Panc1 (cell line): ENCODE data around the gene DLG2. TPM values are rescaled to one million over a fixed set of nuclear protein-coding genes. Genes with fewer than 3 reads are reported as not detected.

Source experiments
- ATAC-seq: fragments of 200-7000 bp; cut with Tn5 transposase; 2 replicates; pipeline ENCODE4 v1.9.1; 2020; ENCODE audit warnings: mild to moderate bottlenecking, moderate library complexity
- BruUV-seq: library from RNA; stranded (reverse); fragments of 400-500 nt; replicated peaks from 2 replicates; lab custom pipeline; 2021; lab: Mats Ljungman, UMichigan
- CTCF ChIA-PET: fragments of 300-600 bp; sonication (Branson Sonifier 250); formaldehyde crosslinking; loops from one replicate; lab custom pipeline; 2022; ENCODE audit warnings: antibody characterized with exemption; lab: Charles Lee
- POLR2A ChIA-PET: fragments of 300-600 bp; sonication (Branson Sonifier 250); formaldehyde crosslinking; loops from one replicate; lab custom pipeline; 2022; ENCODE audit warnings: antibody characterized with exemption; lab: Charles Lee
- DNase-seq: peaks from one replicate; pipeline ENCODE4 v3.0.0-alpha.2; 2010; ENCODE audit warnings: low read depth, low spot score
- H3K27ac ChIP-seq: 2 replicates; pipeline ENCODE4 v1.5.1; 2011; ENCODE audit warnings: mild to moderate bottlenecking, low read length, inconsistent platforms
- H3K27me3 ChIP-seq: fragments of 200-500 bp; sonication (Bioruptor generic); 2 replicates; pipeline ENCODE4 v1.6.0; 2014; ENCODE audit warnings: low read length, inconsistent platforms; ENCODE audit not compliant: control insufficient read depth, insufficient read depth
- H3K36me3 ChIP-seq: fragments of 200-500 bp; sonication (Bioruptor generic); 2 replicates; pipeline ENCODE4 v1.5.1; 2014; ENCODE audit warnings: inconsistent platforms, mild to moderate bottlenecking, low read length, moderate library complexity; ENCODE audit not compliant: control insufficient read depth, insufficient read depth
- H3K4me1 ChIP-seq: 2 replicates; pipeline ENCODE4 v1.5.1; 2011; ENCODE audit warnings: inconsistent platforms, mild to moderate bottlenecking, low read length, moderate library complexity; ENCODE audit not compliant: control insufficient read depth, insufficient read depth
- H3K4me3 ChIP-seq, 2 experiments: 2 replicates each; pipeline ENCODE4 v1.5.1; 2011 to 2012; ENCODE audit warnings: low read depth in 2 of 2, low read length in 2 of 2, mild to moderate bottlenecking in 2 of 2, inconsistent platforms in 1 of 2, moderate library complexity in 1 of 2
- H3K9me3 ChIP-seq: fragments of 200-500 bp; sonication (Bioruptor generic); 2 replicates; pipeline ENCODE4 v1.5.1; 2014; ENCODE audit warnings: low read depth, mild to moderate bottlenecking, inconsistent platforms, low read length, moderate library complexity; ENCODE audit not compliant: control insufficient read depth, insufficient read depth
- POLR2AphosphoS5 ChIP-seq: IDR thresholded peaks from 2 replicates; pipeline ENCODE4 v1.6.1; 2012; ENCODE audit warnings: mild to moderate bottlenecking, low read depth, low read length, moderate library complexity
- SIN3A ChIP-seq: IDR thresholded peaks from 2 replicates; pipeline ENCODE4 v1.6.1; 2012; ENCODE audit warnings: low read depth, mild to moderate bottlenecking, low read length, moderate library complexity, borderline replicate concordance; ENCODE audit not compliant: insufficient read depth
- TCF7L2 ChIP-seq: IDR thresholded peaks from 2 replicates; pipeline ENCODE4 v1.6.1; 2011; ENCODE audit warnings: mild to moderate bottlenecking, low read depth, low read length, inconsistent platforms
- in situ Hi-C: cut with HindIII; loops from 2 replicates; pipeline ENCODE4 v1.10.0; 2016; ENCODE audit warnings: low sequenced_read_pairs, low pct_unique_long_range_greater_than_20kb
- intact Hi-C: fragments of 100-400 bp; cut with micrococcal nuclease; formaldehyde crosslinking; loops from one replicate; pipeline ENCODE4 v1.10.0; 2022; ENCODE audit not compliant: unreplicated experiment
- total RNA-seq: library from RNA; stranded (reverse); gene quantifications from one replicate; pipeline ENCODE4 v1.2.1, GENCODE V29; 2021; ENCODE audit not compliant: unreplicated experiment
- TF ChIP-seq, protein P1 (sequence below), 2 experiments: IDR thresholded peaks; 2 replicates each; pipeline ENCODE4 v1.6.1; 2011 to 2012; ENCODE audit warnings: low read depth in 2 of 2, control low read depth in 1 of 2, low read length in 1 of 2, mild to moderate bottlenecking in 1 of 2, moderate library complexity in 1 of 2; ENCODE audit not compliant: insufficient read depth in 1 of 2
- TF ChIP-seq, protein P2 (sequence below): fragments of 450-650 bp; IDR thresholded peaks from 2 replicates; pipeline ENCODE4 v1.5.1; 2017; ENCODE audit warnings: mild to moderate bottlenecking

Gene DLG2
- total RNA-seq, 1 experiment from 2014 or later = 4.2 TPM

GRCh38 chr11:83533166-83533565 lies 2094.0 kb downstream of the DLG2 start:
- no peak for ATAC-seq
- no peak for DNase-seq
- Histone ChIP-seq H3K27me3 (no peaks in the 10 kb centered on the region), H3K4me1 (no peaks in the 10 kb centered on the region), H3K4me3 (no peak overlapping the region), H3K36me3 (no peaks in the 10 kb centered on the region), H3K9me3 (no peaks in the 10 kb centered on the region), H3K27ac (no peak overlapping the region)
- ChIA-PET CTCF (no interaction called here), POLR2A (no interaction called here)
- TF ChIP-seq, protein P1, sequence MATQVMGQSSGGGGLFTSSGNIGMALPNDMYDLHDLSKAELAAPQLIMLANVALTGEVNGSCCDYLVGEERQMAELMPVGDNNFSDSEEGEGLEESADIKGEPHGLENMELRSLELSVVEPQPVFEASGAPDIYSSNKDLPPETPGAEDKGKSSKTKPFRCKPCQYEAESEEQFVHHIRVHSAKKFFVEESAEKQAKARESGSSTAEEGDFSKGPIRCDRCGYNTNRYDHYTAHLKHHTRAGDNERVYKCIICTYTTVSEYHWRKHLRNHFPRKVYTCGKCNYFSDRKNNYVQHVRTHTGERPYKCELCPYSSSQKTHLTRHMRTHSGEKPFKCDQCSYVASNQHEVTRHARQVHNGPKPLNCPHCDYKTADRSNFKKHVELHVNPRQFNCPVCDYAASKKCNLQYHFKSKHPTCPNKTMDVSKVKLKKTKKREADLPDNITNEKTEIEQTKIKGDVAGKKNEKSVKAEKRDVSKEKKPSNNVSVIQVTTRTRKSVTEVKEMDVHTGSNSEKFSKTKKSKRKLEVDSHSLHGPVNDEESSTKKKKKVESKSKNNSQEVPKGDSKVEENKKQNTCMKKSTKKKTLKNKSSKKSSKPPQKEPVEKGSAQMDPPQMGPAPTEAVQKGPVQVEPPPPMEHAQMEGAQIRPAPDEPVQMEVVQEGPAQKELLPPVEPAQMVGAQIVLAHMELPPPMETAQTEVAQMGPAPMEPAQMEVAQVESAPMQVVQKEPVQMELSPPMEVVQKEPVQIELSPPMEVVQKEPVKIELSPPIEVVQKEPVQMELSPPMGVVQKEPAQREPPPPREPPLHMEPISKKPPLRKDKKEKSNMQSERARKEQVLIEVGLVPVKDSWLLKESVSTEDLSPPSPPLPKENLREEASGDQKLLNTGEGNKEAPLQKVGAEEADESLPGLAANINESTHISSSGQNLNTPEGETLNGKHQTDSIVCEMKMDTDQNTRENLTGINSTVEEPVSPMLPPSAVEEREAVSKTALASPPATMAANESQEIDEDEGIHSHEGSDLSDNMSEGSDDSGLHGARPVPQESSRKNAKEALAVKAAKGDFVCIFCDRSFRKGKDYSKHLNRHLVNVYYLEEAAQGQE (IDR thresholded peaks at IDR 0.05; ENCODE audit: insufficient read depth in 1 of 2, low read depth in 2 of 2, low read length in 1 of 2) = no peak
- TF ChIP-seq, protein P2, sequence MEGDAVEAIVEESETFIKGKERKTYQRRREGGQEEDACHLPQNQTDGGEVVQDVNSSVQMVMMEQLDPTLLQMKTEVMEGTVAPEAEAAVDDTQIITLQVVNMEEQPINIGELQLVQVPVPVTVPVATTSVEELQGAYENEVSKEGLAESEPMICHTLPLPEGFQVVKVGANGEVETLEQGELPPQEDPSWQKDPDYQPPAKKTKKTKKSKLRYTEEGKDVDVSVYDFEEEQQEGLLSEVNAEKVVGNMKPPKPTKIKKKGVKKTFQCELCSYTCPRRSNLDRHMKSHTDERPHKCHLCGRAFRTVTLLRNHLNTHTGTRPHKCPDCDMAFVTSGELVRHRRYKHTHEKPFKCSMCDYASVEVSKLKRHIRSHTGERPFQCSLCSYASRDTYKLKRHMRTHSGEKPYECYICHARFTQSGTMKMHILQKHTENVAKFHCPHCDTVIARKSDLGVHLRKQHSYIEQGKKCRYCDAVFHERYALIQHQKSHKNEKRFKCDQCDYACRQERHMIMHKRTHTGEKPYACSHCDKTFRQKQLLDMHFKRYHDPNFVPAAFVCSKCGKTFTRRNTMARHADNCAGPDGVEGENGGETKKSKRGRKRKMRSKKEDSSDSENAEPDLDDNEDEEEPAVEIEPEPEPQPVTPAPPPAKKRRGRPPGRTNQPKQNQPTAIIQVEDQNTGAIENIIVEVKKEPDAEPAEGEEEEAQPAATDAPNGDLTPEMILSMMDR = no peak
- TF ChIP-seq TCF7L2 (no peak), SIN3A (no peak), POLR2AphosphoS5 (no peak)
- BruUV-seq = no TSS peak
- in situ Hi-C loops = no loop called here
- intact Hi-C loops = no loop called here

DNA sequence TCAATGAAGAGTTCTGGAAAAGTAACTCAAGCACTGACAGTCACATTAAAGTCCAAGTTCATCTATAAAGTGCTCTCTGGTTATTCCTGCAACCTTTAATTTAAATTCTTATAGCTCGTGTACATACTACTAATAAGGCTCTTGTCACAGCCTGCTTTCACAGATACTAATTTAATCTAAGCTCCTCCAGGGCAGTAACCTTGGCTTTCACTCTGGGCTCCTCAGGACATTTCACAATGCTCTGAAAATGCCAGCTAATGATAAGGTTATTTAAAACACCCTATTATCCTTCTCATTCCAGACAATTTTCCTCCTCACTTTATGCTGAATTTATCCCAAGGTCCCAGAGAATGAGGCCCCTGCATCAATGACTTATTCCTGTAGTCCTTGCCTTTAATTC lies 2098.3 kb downstream of the DLG2 start:
- no peaks in the 10 kb centered on the region for H3K9me3 ChIP-seq
- no peak for ATAC-seq
- no peak overlapping the region for H3K4me3 ChIP-seq
- peaks cover 5% of the 10 kb centered on the region for H3K27me3 ChIP-seq
- in situ Hi-C loops = no loop called here
- POLR2A ChIA-PET = no interaction called here
- DNase-seq = no peak
- intact Hi-C loops = loop anchor here (10.0 kb wide), 1 partner anchor 234 kb away; no protein-coding TSS in a partner anchor
- no peaks in the 10 kb centered on the region for H3K4me1 ChIP-seq
- BruUV-seq = no TSS peak
- TF ChIP-seq, protein P1 (IDR thresholded peaks at IDR 0.05; ENCODE audit: insufficient read depth in 1 of 2, low read depth in 2 of 2, low read length in 1 of 2) = no peak
- TF ChIP-seq SIN3A (no peak), POLR2AphosphoS5 (no peak), TCF7L2 (no peak)
- TF ChIP-seq, protein P2 = no peak
- H3K36me3 ChIP-seq = no peaks in the 10 kb centered on the region
- H3K27ac ChIP-seq = no peak overlapping the region
- CTCF ChIA-PET = no interaction called here
